ENCODE measurements around the gene DIS3L.
"Not testable (repeated sequence)": the region's sequence is repeated elsewhere in the genome, so short reads cannot be mapped to it uniquely, and the experiment has no call there.

DIS3L gene

GRCh38 chr15:66326051-66326450, 32.7 kb downstream of the DIS3L start:
- Histone ChIP-seq H2AK5ac (ENCODE audit: low read depth, low read length) (no peak overlapping the region), H3K27me3 (ENCODE audit: control insufficient read depth in 3 of 3, insufficient read depth in 3 of 3, low read depth in 1 of 3, low read length in 3 of 3) (no peaks in the 10 kb centered on the region), H2BK15ac (ENCODE audit: low read length) (no peak overlapping the region), H3K23ac (ENCODE audit: low read depth, low read length, poor library complexity) (no peak overlapping the region), H2AFZ (ENCODE audit: low read length) (no peak overlapping the region), H3K9me3 (replicated peaks in 1 of 2; ENCODE audit: control insufficient read depth in 2 of 2, insufficient read depth in 1 of 2, low read depth in 1 of 2, low read length in 2 of 2) (no peaks in the 10 kb centered on the region), H3K14ac (ENCODE audit: low read length) (no peak overlapping the region), H3K4me3 (ENCODE audit: low read length in 2 of 2) (no peak overlapping the region), H3K9ac (ENCODE audit: low read depth, low read length, poor library complexity) (no peak overlapping the region), H3K4me1 (ENCODE audit: control insufficient read depth in 2 of 2, insufficient read depth in 1 of 2, low read depth in 1 of 2, low read length in 2 of 2) (peaks cover 2 to 6% of the 10 kb centered on the region in 2 donors), H3K4me2 (ENCODE audit: insufficient read depth, low read length, poor library complexity, severe bottlenecking) (no peak overlapping the region), H2BK12ac (ENCODE audit: low read length) (no peak overlapping the region), H3K18ac (ENCODE audit: low read length) (no peak overlapping the region), H3K4ac (ENCODE audit: low read length) (no peak overlapping the region), H3K27ac (replicated peaks; ENCODE audit: low read length) (no peak overlapping the region), H3K36me3 (replicated peaks in 1 of 2; ENCODE audit: control insufficient read depth in 2 of 2, insufficient read depth in 2 of 2, low read length in 2 of 2) (peaks cover 12 to 97% of the 10 kb centered on the region in 2 donors), H4K91ac (ENCODE audit: low read depth, low read length, poor library complexity) (no peak overlapping the region), H4K8ac (ENCODE audit: low read depth, low read length) (no peak overlapping the region), H2BK5ac (ENCODE audit: low read length) (no peak overlapping the region), H2BK120ac (ENCODE audit: low read depth, low read length) (no peak overlapping the region), H3K79me1 (ENCODE audit: low read depth, low read length) (no peaks in the 10 kb centered on the region)
- WGBS, 2 donors (ENCODE audit: extremely low coverage in 2 of 2, insufficient read length in 2 of 2, insufficient replicate concordance in 1 of 2) = no CpG with 5 or more reads among the region's 11 CpGs
- DNase-seq (ENCODE audit: low spot score) = no peak

DNA sequence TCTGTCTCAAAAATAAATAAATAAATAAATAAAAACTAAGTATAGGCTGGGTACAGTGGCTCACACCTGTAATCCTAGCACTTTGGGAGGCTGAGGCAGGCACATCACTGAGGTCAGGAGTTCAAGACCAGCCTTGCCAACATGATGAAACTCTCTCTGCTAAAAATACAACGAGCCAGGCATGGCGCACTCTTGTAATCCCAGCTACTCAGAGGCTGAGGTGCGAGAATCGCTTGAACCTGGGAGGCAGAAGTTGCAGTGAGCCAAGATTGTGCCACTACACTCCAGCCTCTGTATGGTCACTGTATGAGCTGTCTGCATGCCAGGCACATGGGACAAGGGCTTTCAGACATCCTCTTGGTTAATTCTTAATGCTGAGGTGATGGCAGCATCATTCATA, 34.4 kb downstream of the DIS3L start:
- no peak overlapping the region for H2BK5ac ChIP-seq (ENCODE audit: low read length)
- no peak overlapping the region for H2BK120ac ChIP-seq (ENCODE audit: low read depth, low read length)
- no peak overlapping the region for H3K9ac ChIP-seq (ENCODE audit: low read depth, low read length, poor library complexity)
- H3K23ac ChIP-seq (ENCODE audit: low read depth, low read length, poor library complexity) = no peak overlapping the region
- no peak overlapping the region for H3K14ac ChIP-seq (ENCODE audit: low read length)
- H3K4me3 ChIP-seq (ENCODE audit: low read length in 2 of 2) = no peak overlapping the region
- no peak overlapping the region for H3K18ac ChIP-seq (ENCODE audit: low read length)
- no peak overlapping the region for H2BK12ac ChIP-seq (ENCODE audit: low read length)
- peaks cover 2 to 6% of the 10 kb centered on the region in 2 donors for H3K4me1 ChIP-seq (ENCODE audit: control insufficient read depth in 2 of 2, insufficient read depth in 1 of 2, low read depth in 1 of 2, low read length in 2 of 2)
- no peak for DNase-seq (ENCODE audit: low spot score)
- no peak overlapping the region for H3K27ac ChIP-seq (replicated peaks; ENCODE audit: low read length)
- H3K9me3 ChIP-seq (replicated peaks in 1 of 2; ENCODE audit: control insufficient read depth in 2 of 2, insufficient read depth in 1 of 2, low read depth in 1 of 2, low read length in 2 of 2) = no peaks in the 10 kb centered on the region
- peaks cover 10 to 97% of the 10 kb centered on the region in 2 donors for H3K36me3 ChIP-seq (replicated peaks in 1 of 2; ENCODE audit: control insufficient read depth in 2 of 2, insufficient read depth in 2 of 2, low read length in 2 of 2)
- no peak overlapping the region for H3K4ac ChIP-seq (ENCODE audit: low read length)
- no peaks in the 10 kb centered on the region for H3K27me3 ChIP-seq (ENCODE audit: control insufficient read depth in 3 of 3, insufficient read depth in 3 of 3, low read depth in 1 of 3, low read length in 3 of 3)
- no peak overlapping the region for H2AK5ac ChIP-seq (ENCODE audit: low read depth, low read length)
- no peak overlapping the region for H2AFZ ChIP-seq (ENCODE audit: low read length)
- H3K79me1 ChIP-seq (ENCODE audit: low read depth, low read length) = no peaks in the 10 kb centered on the region
- WGBS, 2 donors (ENCODE audit: extremely low coverage in 2 of 2, insufficient read length in 2 of 2, insufficient replicate concordance in 1 of 2) = no CpG with 5 or more reads among the region's 4 CpGs
- no peak overlapping the region for H2BK15ac ChIP-seq (ENCODE audit: low read length)
- no peak overlapping the region for H4K91ac ChIP-seq (ENCODE audit: low read depth, low read length, poor library complexity)
- H3K4me2 ChIP-seq (ENCODE audit: insufficient read depth, low read length, poor library complexity, severe bottlenecking) = no peak overlapping the region
- no peak overlapping the region for H4K8ac ChIP-seq (ENCODE audit: low read depth, low read length)

GRCh38 chr15:66328771-66329170, 35.4 kb downstream of the DIS3L start:
- H3K9ac ChIP-seq (ENCODE audit: low read depth, low read length, poor library complexity) = no peak overlapping the region
- no peak overlapping the region for H3K4me2 ChIP-seq (ENCODE audit: insufficient read depth, low read length, poor library complexity, severe bottlenecking)
- H3K27me3 ChIP-seq (ENCODE audit: control insufficient read depth in 3 of 3, insufficient read depth in 3 of 3, low read depth in 1 of 3, low read length in 3 of 3) = no peaks in the 10 kb centered on the region
- peaks cover 10 to 96% of the 10 kb centered on the region in 2 donors for H3K36me3 ChIP-seq (replicated peaks in 1 of 2; ENCODE audit: control insufficient read depth in 2 of 2, insufficient read depth in 2 of 2, low read length in 2 of 2)
- H3K14ac ChIP-seq (ENCODE audit: low read length) = no peak overlapping the region
- no peak overlapping the region for H2AFZ ChIP-seq (ENCODE audit: low read length)
- H3K4ac ChIP-seq (ENCODE audit: low read length) = no peak overlapping the region
- H3K4me3 ChIP-seq (ENCODE audit: low read length in 2 of 2) = no peak overlapping the region
- H4K8ac ChIP-seq (ENCODE audit: low read depth, low read length) = no peak overlapping the region
- no peak overlapping the region for H2BK12ac ChIP-seq (ENCODE audit: low read length)
- no peak overlapping the region for H3K27ac ChIP-seq (replicated peaks; ENCODE audit: low read length)
- peaks cover 0 to 5% of the 10 kb centered on the region in 2 donors for H3K4me1 ChIP-seq (ENCODE audit: control insufficient read depth in 2 of 2, insufficient read depth in 1 of 2, low read depth in 1 of 2, low read length in 2 of 2)
- no CpG with 5 or more reads among the region's 14 CpGs for WGBS, 2 donors (ENCODE audit: extremely low coverage in 2 of 2, insufficient read length in 2 of 2, insufficient replicate concordance in 1 of 2)
- H3K9me3 ChIP-seq (replicated peaks in 1 of 2; ENCODE audit: control insufficient read depth in 2 of 2, insufficient read depth in 1 of 2, low read depth in 1 of 2, low read length in 2 of 2) = no peaks in the 10 kb centered on the region
- no peaks in the 10 kb centered on the region for H3K79me1 ChIP-seq (ENCODE audit: low read depth, low read length)
- no peak overlapping the region for H2BK5ac ChIP-seq (ENCODE audit: low read length)
- DNase-seq (ENCODE audit: low spot score) = no peak
- H2AK5ac ChIP-seq (ENCODE audit: low read depth, low read length) = no peak overlapping the region
- H4K91ac ChIP-seq (ENCODE audit: low read depth, low read length, poor library complexity) = no peak overlapping the region
- no peak overlapping the region for H3K18ac ChIP-seq (ENCODE audit: low read length)
- H2BK120ac ChIP-seq (ENCODE audit: low read depth, low read length) = no peak overlapping the region
- H3K23ac ChIP-seq (ENCODE audit: low read depth, low read length, poor library complexity) = no peak overlapping the region
- H2BK15ac ChIP-seq (ENCODE audit: low read length) = no peak overlapping the region

- WGBS, 2 donors (ENCODE audit: extremely low coverage in 2 of 2, insufficient read length in 2 of 2, insufficient replicate concordance in 1 of 2) = no CpG with 5 or more reads among the region's 5 CpGs
- H3K18ac ChIP-seq (ENCODE audit: low read length) = not testable (repeated sequence)
Measured at GRCh38 chr15:66348530-66348929, 55.2 kb downstream of the DIS3L start.

More at GRCh38 chr15:66348530-66348929, 55.2 kb downstream of the DIS3L start:
- not testable (repeated sequence) for H2BK12ac ChIP-seq (ENCODE audit: low read length); H2BK5ac ChIP-seq (ENCODE audit: low read length); H3K27me3 ChIP-seq (ENCODE audit: control insufficient read depth in 3 of 3, insufficient read depth in 3 of 3, low read depth in 1 of 3, low read length in 3 of 3); H3K4ac ChIP-seq (ENCODE audit: low read length); H3K9ac ChIP-seq (ENCODE audit: low read depth, low read length, poor library complexity); H2AK5ac ChIP-seq (ENCODE audit: low read depth, low read length); H3K9me3 ChIP-seq (replicated peaks in 1 of 2; ENCODE audit: control insufficient read depth in 2 of 2, insufficient read depth in 1 of 2, low read depth in 1 of 2, low read length in 2 of 2); H3K23ac ChIP-seq (ENCODE audit: low read depth, low read length, poor library complexity); H3K4me2 ChIP-seq (ENCODE audit: insufficient read depth, low read length, poor library complexity, severe bottlenecking); H2BK15ac ChIP-seq (ENCODE audit: low read length); H3K79me1 ChIP-seq (ENCODE audit: low read depth, low read length); H3K4me1 ChIP-seq (ENCODE audit: control insufficient read depth in 2 of 2, insufficient read depth in 1 of 2, low read depth in 1 of 2, low read length in 2 of 2); H3K14ac ChIP-seq (ENCODE audit: low read length); H4K8ac ChIP-seq (ENCODE audit: low read depth, low read length); H3K27ac ChIP-seq (replicated peaks; ENCODE audit: low read length); H3K4me3 ChIP-seq (ENCODE audit: low read length in 2 of 2); H2BK120ac ChIP-seq (ENCODE audit: low read depth, low read length); H2AFZ ChIP-seq (ENCODE audit: low read length); DNase-seq (ENCODE audit: low spot score); H4K91ac ChIP-seq (ENCODE audit: low read depth, low read length, poor library complexity)
- peaks cover 7 to 84% of the 10 kb centered on the region in 2 donors for H3K36me3 ChIP-seq (replicated peaks in 1 of 2; ENCODE audit: control insufficient read depth in 2 of 2, insufficient read depth in 2 of 2, low read length in 2 of 2)

Measured in neuronal stem cell (in vitro differentiated cells).